HG03342 (cell line): ENCODE measurements around the gene RIT1.

Experiments
- ATAC-seq: cut with Tn5 transposase; IDR thresholded peaks from one replicate; pipeline ENCODE4 v1.9.1; 2021; ENCODE audit warnings: mild to moderate bottlenecking, moderate library complexity; ENCODE audit not compliant: unreplicated experiment

The RIT1 gene

GRCh38 chr1:155911156-155912055 is at the start of gene RIT1:
Gene RIT1 (minus strand): TSS chr1:155911349. CDS start chr1:155910761, 588 bp downstream.
- ATAC-seq: peak; percentile 77

- ATAC-seq: no peak
Measured at GRCh38 chr1:155960081-155960745, 49.1 kb upstream of the RIT1 start.

- ATAC-seq: no peak
Measured at GRCh38 chr1:155957411-155957915, 46.3 kb upstream of the RIT1 start.

- no peak for ATAC-seq
Measured at GRCh38 chr1:155954645-155955044, 43.5 kb upstream of the RIT1 start.

- ATAC-seq: no peak
Measured at GRCh38 chr1:155952505-155952890, 41.3 kb upstream of the RIT1 start.

- no peak for ATAC-seq
Measured at GRCh38 chr1:155951753-155952504, 40.8 kb upstream of the RIT1 start.

- no peak for ATAC-seq
Measured at GRCh38 chr1:155950829-155951228, 39.7 kb upstream of the RIT1 start.

GRCh38 chr1:155947741-155948140 is 36.6 kb upstream of the RIT1 start:
- no peak for ATAC-seq

- no peak for ATAC-seq
Measured at GRCh38 chr1:155947292-155947691, 36.1 kb upstream of the RIT1 start.

- ATAC-seq: peak; percentile 6
Measured at GRCh38 chr1:155946633-155947219, 35.6 kb upstream of the RIT1 start.

- no peak for ATAC-seq
Measured at GRCh38 chr1:155944444-155944799, 33.3 kb upstream of the RIT1 start.

- ATAC-seq: no peak
Measured at GRCh38 chr1:155942578-155943141, 31.5 kb upstream of the RIT1 start.

GRCh38 chr1:155941845-155942531 is 30.8 kb upstream of the RIT1 start:
- ATAC-seq: no peak

GRCh38 chr1:155940993-155941844 is 30.1 kb upstream of the RIT1 start, which contains the start of gene RXFP4:
Gene RXFP4 (plus strand): TSS chr1:155941638. CDS start chr1:155941710, 72 bp downstream.
- ATAC-seq: no peak

- ATAC-seq: no peak
Measured at GRCh38 chr1:155940482-155940992, 29.4 kb upstream of the RIT1 start.

- no peak for ATAC-seq
Measured at GRCh38 chr1:155938220-155938627, 27.1 kb upstream of the RIT1 start.

GRCh38 chr1:155934936-155935590 is 23.9 kb upstream of the RIT1 start:
- ATAC-seq: no peak
